GM12872 (cell line): ENCODE results near the gene COA8.

Experiments
- CTCF ChIP-seq: IDR thresholded peaks from 3 replicates; pipeline ENCODE4 v1.5.1; 2011; ENCODE audit warnings: low read depth, mild to moderate bottlenecking, low read length, moderate library complexity; ENCODE audit not compliant: insufficient read depth

The COA8 gene

GRCh38 chr14:103546652-103547454, 15.9 kb upstream of the COA8 start:
- TF ChIP-seq CTCF = peak; percentile 86

- no peak for TF ChIP-seq CTCF
These were observed 15.3 kb upstream of the COA8 start for GRCh38 chr14:103547455-103547940.

- no peak for TF ChIP-seq CTCF
These were observed 14.8 kb upstream of the COA8 start for GRCh38 chr14:103547941-103548462.

GRCh38 chr14:103548463-103549351, 14.1 kb upstream of the COA8 start:
- TF ChIP-seq CTCF = no peak

- TF ChIP-seq CTCF = no peak
These were observed 13.1 kb upstream of the COA8 start for GRCh38 chr14:103549361-103550311.

GRCh38 chr14:103550451-103551337, 12.1 kb upstream of the COA8 start:
- no peak for TF ChIP-seq CTCF
